ENCODE results near the gene C5. TPM values are rescaled to one million over a fixed set of nuclear protein-coding genes. Genes with fewer than 3 reads are reported as not detected.

C5 gene
- total and polyA plus RNA-seq, 9 of the 15 experiments (the other 6 are each of a cell fraction or from before 2014, with no cell fraction given) = 0.08 to 0.91 (median 0.42) TPM

- no peak overlapping the region for H3K9ac ChIP-seq (ENCODE audit: insufficient read depth in 1 of 2, low read depth in 2 of 2, low read length in 2 of 2)
- CTCF ChIA-PET (ENCODE audit: low intra/inter-chr PET ratio) = no interaction called here
- no peak for ATAC-seq
- H4K20me1 ChIP-seq (replicated peaks; ENCODE audit: control insufficient read depth, insufficient read depth, low read length) = no peaks in the 10 kb centered on the region
- TF ChIP-seq ZNF431 (CRISPR knock-in tag; IDR thresholded peaks at IDR 0.05) (0 out of 2 replicates have a peak, but pooled peaks have one; percentile 7), ZNF609 (CRISPR knock-in tag; IDR thresholded peaks at IDR 0.05; ENCODE audit: borderline replicate concordance) (no peak)
- no peaks in the 10 kb centered on the region for H3K27me3 ChIP-seq (ENCODE audit: control insufficient read depth in 2 of 2, insufficient read depth in 2 of 2, low read length in 2 of 2)
- no peaks in the 10 kb centered on the region for H3K9me1 ChIP-seq (ENCODE audit: control insufficient read depth, insufficient read depth, low read length)
- H3K4me3 ChIP-seq = no peak overlapping the region
- in situ Hi-C loops (cut with MboI) (no loop called here), intact Hi-C loops (cut with micrococcal nuclease) (no loop called here)
- no peak for FAIRE-seq
- POLR2A ChIA-PET = interaction anchor here (1.8 kb wide), 1 partner anchor 8 kb away, joined by 6 read pairs; no protein-coding TSS in a partner anchor
- H3K79me2 ChIP-seq (ENCODE audit: control insufficient read depth, insufficient read depth, low read length) = no peaks in the 10 kb centered on the region
- BruUV-seq (replicated peaks) = no TSS peak
- no peak overlapping the region for H3K4me2 ChIP-seq (ENCODE audit: insufficient read depth, low read length)
- H3K36me3 ChIP-seq (ENCODE audit: control insufficient read depth, insufficient read depth, low read length) = no peaks in the 10 kb centered on the region
- H3K9me3 ChIP-seq (replicated peaks; ENCODE audit: control insufficient read depth, insufficient read depth, low read depth, low read length) = no peaks in the 10 kb centered on the region
- H3K4me1 ChIP-seq (replicated peaks in 1 of 2; ENCODE audit: control insufficient read depth in 2 of 2, insufficient read depth in 2 of 2, low read length in 2 of 2) = peaks cover 19 to 21% of the 10 kb centered on the region in 2 experiments; a peak in 4 of 5 replicates
- DNase-seq (ENCODE audit: extremely low read depth in 1 of 4, low spot score in 3 of 4) = no peak
- no peak overlapping the region for H2AFZ ChIP-seq (ENCODE audit: low read depth, low read length)
- 19% methylated on average over 3 of the region's 3 CpGs for WGBS (ENCODE audit: insufficient coverage, low coverage, missing lambda C conversion rate)
- no peak overlapping the region for H3K27ac ChIP-seq (ENCODE audit: extremely low read depth, low read depth, low read length)
Observed at GRCh38 chr9:120914396-120914795, 135.7 kb downstream of the C5 start.
